IMR-90 (cell line): Measurements from ENCODE around the gene NPHS1. TPM values are rescaled to one million over a fixed set of nuclear protein-coding genes. Genes with fewer than 3 reads are reported as not detected.

Experiments
- ATAC-seq: fragments of 200-7000 bp; cut with Tn5 transposase; 2 replicates; pipeline ENCODE4 v1.9.1; 2020; ENCODE audit warnings: low read depth, mild to moderate bottlenecking, moderate library complexity
- BruUV-seq: library from RNA; stranded (reverse); fragments of 400-500 nt; replicated peaks from 2 replicates; lab custom pipeline; 2021; lab: Mats Ljungman, UMichigan
- CTCF ChIA-PET: fragments of 300-600 bp; formaldehyde crosslinking; extraction: SDS; loops from one replicate; lab custom pipeline; 2021; ENCODE audit warnings: antibody characterized with exemption; lab: Yijun Ruan, JAX
- POLR2A ChIA-PET: fragments of 300-600 bp; sonication (Branson Sonifier 250); formaldehyde crosslinking; loops from one replicate; lab custom pipeline; 2022; ENCODE audit warnings: antibody characterized with exemption; ENCODE audit not compliant: unreplicated experiment; lab: Charles Lee
- DNase-seq: peaks from one replicate; pipeline ENCODE4 v3.0.0; 2013
- H2AFZ ChIP-seq: replicated peaks from 2 replicates; pipeline ENCODE3; 2013; ENCODE audit warnings: low read length, mild to moderate bottlenecking; ENCODE audit not compliant: poor library complexity
- H2AK5ac ChIP-seq: 2 replicates; pipeline ENCODE4 v1.6.1; 2013; ENCODE audit warnings: low read depth, low read length, inconsistent platforms
- H2AK9ac ChIP-seq: replicated peaks from 2 replicates; pipeline ENCODE3; 2013; ENCODE audit warnings: mild to moderate bottlenecking, low read depth, low read length, moderate library complexity; ENCODE audit not compliant: poor library complexity
- H2BK120ac ChIP-seq: 2 replicates; pipeline ENCODE4 v1.6.1; 2013; ENCODE audit warnings: low read depth, low read length, inconsistent platforms
- H2BK15ac ChIP-seq: 3 replicates; pipeline ENCODE4 v1.6.1; 2013; ENCODE audit warnings: low read depth, low read length, inconsistent platforms
- H2BK20ac ChIP-seq: 2 replicates; pipeline ENCODE4 v1.6.1; 2013; ENCODE audit warnings: low read depth, mild to moderate bottlenecking, inconsistent platforms, low read length, moderate library complexity
- H2BK5ac ChIP-seq: 2 replicates; pipeline ENCODE4 v1.6.1; 2013; ENCODE audit warnings: mild to moderate bottlenecking, low read depth, low read length, inconsistent platforms; ENCODE audit not compliant: poor library complexity, severe bottlenecking
- H3K14ac ChIP-seq: replicated peaks from 2 replicates; pipeline ENCODE4 v1.6.1; 2013; ENCODE audit warnings: low read depth, low read length, inconsistent platforms
- H3K18ac ChIP-seq: 2 replicates; pipeline ENCODE4 v1.6.1; 2013; ENCODE audit warnings: low read depth, low read length, control low read depth
- H3K23ac ChIP-seq: 2 replicates; pipeline ENCODE4 v1.6.1; 2013; ENCODE audit warnings: low read depth, low read length, inconsistent platforms
- H3K27ac ChIP-seq: 2 replicates; pipeline ENCODE4 v1.5.1; 2013; ENCODE audit warnings: mild to moderate bottlenecking, control low read depth, low read length; ENCODE audit not compliant: insufficient read depth
- H3K27me3 ChIP-seq: 2 replicates; pipeline ENCODE4 v1.6.1; 2013; ENCODE audit warnings: low read length; ENCODE audit not compliant: control insufficient read depth, insufficient read depth
- H3K36me3 ChIP-seq: 2 replicates; pipeline ENCODE4 v1.6.1; 2013; ENCODE audit warnings: low read length, mixed read lengths; ENCODE audit not compliant: control insufficient read depth, insufficient read depth
- H3K4ac ChIP-seq: 2 replicates; pipeline ENCODE4 v1.6.1; 2013; ENCODE audit warnings: low read depth, low read length, inconsistent platforms
- H3K4me1 ChIP-seq: 2 replicates; pipeline ENCODE4 v1.6.1; 2013; ENCODE audit warnings: low read length, mixed read lengths; ENCODE audit not compliant: control insufficient read depth, insufficient read depth
- H3K4me2 ChIP-seq: 2 replicates; pipeline ENCODE4 v1.6.1; 2013; ENCODE audit warnings: low read depth, mild to moderate bottlenecking, control low read depth, low read length, moderate library complexity
- H3K4me3 ChIP-seq: 2 replicates; pipeline ENCODE4 v1.5.1; 2013; ENCODE audit warnings: low read depth, mild to moderate bottlenecking, control low read depth, low read length, moderate library complexity; ENCODE audit not compliant: insufficient read depth
- H3K56ac ChIP-seq: 2 replicates; pipeline ENCODE4 v1.6.1; 2013; ENCODE audit warnings: low read length, inconsistent platforms; ENCODE audit not compliant: insufficient read depth; ENCODE audit errors: extremely low read depth
- H3K79me1 ChIP-seq, 2 experiments: 2 replicates each; pipeline ENCODE4 v1.6.1; 2013; ENCODE audit warnings: low read length in 2 of 2, inconsistent platforms in 1 of 2, low read depth in 1 of 2
- H3K9ac ChIP-seq: 2 replicates; pipeline ENCODE4 v1.6.1; 2013; ENCODE audit warnings: low read depth, low read length, control low read depth
- H3K9me1 ChIP-seq: 2 replicates; pipeline ENCODE4 v1.6.1; 2013; ENCODE audit warnings: low read length, inconsistent platforms; ENCODE audit not compliant: insufficient read depth
- H3K9me3 ChIP-seq: 2 replicates; pipeline ENCODE4 v1.6.1; 2013; ENCODE audit warnings: low read length; ENCODE audit not compliant: control insufficient read depth, insufficient read depth
- H4K20me1 ChIP-seq: 2 replicates; pipeline ENCODE4 v1.6.1; 2013; ENCODE audit warnings: low read length, inconsistent platforms; ENCODE audit not compliant: insufficient read depth
- H4K5ac ChIP-seq: 2 replicates; pipeline ENCODE4 v1.6.1; 2013; ENCODE audit warnings: mild to moderate bottlenecking, low read depth, low read length, control low read depth
- H4K8ac ChIP-seq, 2 experiments: 2 replicates each; pipeline ENCODE4 v1.6.1; 2013; ENCODE audit warnings: low read depth in 2 of 2, low read length in 2 of 2, control low read depth in 1 of 2, inconsistent platforms in 1 of 2
- H4K91ac ChIP-seq: 2 replicates; pipeline ENCODE4 v1.6.1; 2013; ENCODE audit warnings: low read depth, low read length, inconsistent platforms; ENCODE audit not compliant: insufficient read depth
- BHLHE40 ChIP-seq: fragments of 150-350 bp; IDR thresholded peaks from 2 replicates; pipeline ENCODE4 v1.6.1; 2016; ENCODE audit warnings: mild to moderate bottlenecking, low read depth, low read length
- CEBPB ChIP-seq: IDR thresholded peaks from 2 replicates; pipeline ENCODE4 v1.6.1; 2012; ENCODE audit warnings: low read depth, low read length, improper control_type of control experiment
- ELK1 ChIP-seq: fragments of 150-350 bp; IDR thresholded peaks from 2 replicates; pipeline ENCODE4 v1.6.1; 2016; ENCODE audit warnings: low read depth, mild to moderate bottlenecking, low read length, moderate library complexity, borderline replicate concordance
- MAZ ChIP-seq: IDR thresholded peaks from 2 replicates; pipeline ENCODE4 v1.6.1; 2012; ENCODE audit warnings: low read depth, mild to moderate bottlenecking, low read length, improper control_type of control experiment, moderate library complexity, borderline replicate concordance
- MXI1 ChIP-seq: IDR thresholded peaks from 2 replicates; pipeline ENCODE4 v1.6.1; 2012; ENCODE audit warnings: low read depth, mild to moderate bottlenecking, low read length, moderate library complexity, borderline replicate concordance
- RAD21 ChIP-seq: IDR thresholded peaks from 2 replicates; pipeline ENCODE4 v1.6.1; 2012; ENCODE audit warnings: low read length, improper control_type of control experiment
- WGBS, 2 experiments: methylation state at CpG; one replicate each; pipeline versions ENCODE4 v1.1.5 to v1.1.7; 2013; ENCODE audit warnings: missing lambda C conversion rate in 2 of 2; ENCODE audit not compliant: insufficient read length in 1 of 2; ENCODE audit errors: extremely low coverage in 2 of 2; 5-methylcytosine and 5-hydroxymethylcytosine counted together
- dilution Hi-C: fragments of 300-500 bp; cut with HindIII; formaldehyde crosslinking; loops from one replicate; pipeline ENCODE4 v1.14.3; 2018; ENCODE audit warnings: low sequenced_read_pairs; ENCODE audit not compliant: unreplicated experiment
- in situ Hi-C: fragments of 300-500 bp; cut with MboI; formaldehyde crosslinking; loops from 3 replicates; pipeline ENCODE4 v1.14.3; 2019; ENCODE audit warnings: low sequenced_read_pairs, inconsistent platforms, mixed read lengths
- intact Hi-C: fragments of 100-400 bp; cut with micrococcal nuclease; formaldehyde crosslinking; loops from 2 replicates; pipeline ENCODE4 v1.10.0; 2022
- polyA plus RNA-seq, 3 experiments: library from polyadenylated mRNA; depleted of rRNA; stranded (reverse); fragments of >200 nt; gene quantifications; 2 replicates each; pipeline ENCODE4 v1.2.3, GENCODE V29; 2012; ENCODE audit warnings: low replicate concordance in 1 of 3
- total RNA-seq: library from RNA; depleted of rRNA; stranded (reverse); fragments of >200 nt; gene quantifications from 2 replicates; pipeline ENCODE4 v1.2.3, GENCODE V29; 2012

NPHS1 gene
- total and polyA plus RNA-seq, 2 of the 4 experiments (the other 2 are of a cell fraction), result not detected

GRCh38 chr19:35899547-35900214 is 47.4 kb upstream of the NPHS1 start:
- peak overlapping the region; percentile 9; the same call in 1 of the 2 replicates for H2BK120ac ChIP-seq
- peak overlapping the region; percentile 95 for H4K5ac ChIP-seq
- H3K18ac ChIP-seq, result peak overlapping the region; percentile 91
- peaks cover 17% of the 10 kb centered on the region for H3K9me1 ChIP-seq
- peak; percentile 44; the same call in 1 of the 2 replicates for TF ChIP-seq MXI1
- peak; percentile 42; the same call in 1 of the 2 replicates for TF ChIP-seq CEBPB
- no peak for TF ChIP-seq ELK1
- no peak; the same call in 1 of the 2 replicates for TF ChIP-seq BHLHE40
- TF ChIP-seq MAZ, result peak; percentile 97
- 0 out of 2 replicates have a peak, but pooled peaks have one; percentile 0 for TF ChIP-seq RAD21
- H3K4ac ChIP-seq, result peak overlapping the region; percentile 79
- peaks cover 28% of the 10 kb centered on the region for H3K4me1 ChIP-seq
- H3K36me3 ChIP-seq, result peaks cover 14% of the 10 kb centered on the region
- H4K20me1 ChIP-seq, result no peaks in the 10 kb centered on the region
- in situ Hi-C loops (no loop called here), dilution Hi-C loops (no loop called here), intact Hi-C loops (loop anchor here (1.0 kb wide), 1 partner anchor 32 kb away; no protein-coding TSS in a partner anchor)
- H2BK15ac ChIP-seq, result peak overlapping the region; percentile 36; the same call in 1 of the 3 replicates
- peak overlapping the region; percentile 19; the same call in 1 of the 2 replicates for H3K23ac ChIP-seq
- POLR2A ChIA-PET, result no interaction called here
- ATAC-seq (peak; percentile 71), DNase-seq (peak; percentile 81)
- peak overlapping the region; percentile 96 for H2AFZ ChIP-seq
- H3K4me3 ChIP-seq, result peak overlapping the region; percentile 79
- H3K79me1 ChIP-seq, result peaks cover 13 to 37% of the 10 kb centered on the region in 2 experiments; a peak in 3 of 4 replicates
- peak overlapping the region; percentile 44 to 99 for H4K8ac ChIP-seq
- CTCF ChIA-PET, result no interaction called here
- no peaks in the 10 kb centered on the region for H3K9me3 ChIP-seq
- H2BK20ac ChIP-seq, result no peak overlapping the region
- BruUV-seq, result no TSS peak
- 0% methylated on average over 4 of the region's 43 CpGs; no CpG with 5 or more reads in 1 of the 2 experiments for WGBS, 2 experiments
- no peaks in the 10 kb centered on the region for H3K27me3 ChIP-seq
- H2AK9ac ChIP-seq, result peak overlapping the region; percentile 100
- H3K14ac ChIP-seq, result peak overlapping the region; percentile 65
- H2AK5ac ChIP-seq, result peak overlapping the region; percentile 86
- H3K56ac ChIP-seq, result peak overlapping the region; percentile 67; the same call in 1 of the 2 replicates
- peak overlapping the region; percentile 82 for H3K27ac ChIP-seq
- H2BK5ac ChIP-seq, result peak overlapping the region; percentile 94
- H3K4me2 ChIP-seq, result peak overlapping the region; percentile 95
- H4K91ac ChIP-seq, result peak overlapping the region; percentile 84
- peak overlapping the region; percentile 93 for H3K9ac ChIP-seq
